Glomerular endothelial cell (primary cell): ENCODE data around the gene SLC66A2. TPM values are rescaled to one million over a fixed set of nuclear protein-coding genes. Genes with fewer than 3 reads are reported as not detected.
"Not testable (repeated sequence)": the region's sequence is repeated elsewhere in the genome, so short reads cannot be mapped to it uniquely, and the experiment has no call there.

Experiments
- DNase-seq: peaks from one replicate; pipeline ENCODE4 v3.0.0-alpha.2; 2011; ENCODE audit warnings: low read depth, low spot score; ENCODE audit errors: extremely low read depth
- total RNA-seq: library from RNA; depleted of rRNA; stranded (reverse); fragments of >200 nt; gene quantifications from 2 replicates; pipeline ENCODE4 v1.2.3, GENCODE V29; 2015

Gene SLC66A2
- 33.7 and 40.7 TPM in 2 replicates for total RNA-seq

DNA sequence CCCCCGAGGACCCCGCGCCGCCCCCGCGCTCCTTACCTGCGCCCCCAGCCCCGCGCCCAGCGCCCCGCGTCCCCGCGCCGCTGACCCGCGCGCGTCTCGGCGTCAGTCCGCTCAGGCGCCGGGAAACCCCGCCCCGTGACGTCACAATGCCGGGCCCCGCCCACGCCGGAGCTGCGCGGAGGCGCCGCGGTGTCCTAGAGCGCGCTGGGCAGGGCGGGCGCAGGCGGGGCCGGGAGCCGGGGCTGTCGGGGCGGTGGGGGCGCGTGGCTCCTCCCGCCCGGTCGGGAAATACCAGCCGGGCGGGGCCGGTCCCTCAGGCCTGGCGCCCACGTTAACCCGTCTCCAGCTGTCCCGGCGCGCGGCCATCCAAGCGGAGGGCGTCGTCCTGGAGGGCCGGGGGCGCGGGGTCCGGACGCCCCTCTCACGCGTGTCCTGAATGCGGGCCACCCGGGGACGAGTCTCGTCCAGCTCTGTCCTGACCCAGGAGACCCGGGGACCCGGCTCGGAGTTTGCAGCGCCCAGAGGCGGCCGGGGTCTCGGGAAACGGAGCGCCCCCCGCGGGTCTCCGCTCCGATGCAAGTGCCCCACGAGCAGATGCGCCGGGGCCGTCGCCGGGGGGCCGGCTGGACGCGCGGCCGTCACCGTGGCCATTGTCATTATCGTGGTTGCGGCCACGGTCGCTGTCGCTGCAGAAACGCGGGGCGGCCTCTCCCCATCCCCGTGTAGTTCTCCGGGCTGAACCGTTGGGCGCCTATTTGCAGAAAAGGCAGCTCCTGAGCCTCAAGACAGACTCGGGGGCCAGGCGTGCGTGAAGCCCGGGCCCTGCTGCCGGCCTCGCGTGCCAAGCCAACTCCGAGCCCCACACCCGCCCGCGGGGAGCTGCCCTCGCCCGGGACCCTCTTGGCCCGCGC is at the start of gene SLC66A2:
Gene SLC66A2, minus strand, starts transcription at position 109 of the 911 bp plus-strand sequence. CDS start 727 bp downstream, outside the sequence.
- no peak for DNase-seq

- no peak for DNase-seq
Measured at GRCh38 chr18:80000877-80001276, 49.4 kb upstream of the SLC66A2 start.

GRCh38 chr18:79999701-80000100 is 48.2 kb upstream of the SLC66A2 start:
- DNase-seq: not testable (repeated sequence)

GRCh38 chr18:79991494-79991893 is 40.0 kb upstream of the SLC66A2 start:
- DNase-seq: no peak

DNA sequence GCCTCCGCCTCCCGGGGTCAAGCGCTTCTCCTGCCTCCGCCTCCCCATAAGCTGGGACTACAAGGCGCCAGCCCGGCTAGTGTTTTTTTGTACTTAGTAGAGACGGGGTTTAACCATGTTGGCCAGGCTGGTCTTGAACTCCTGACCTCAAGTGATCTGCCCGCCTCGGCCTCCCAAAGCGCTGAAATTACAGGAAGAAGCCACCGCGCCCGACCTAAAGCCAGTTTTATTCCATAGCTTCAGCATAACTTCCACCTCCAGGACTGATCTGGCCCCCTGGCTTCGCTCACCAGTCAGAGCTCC is 37.7 kb upstream of the SLC66A2 start:
- no peak for DNase-seq

GRCh38 chr18:79988451-79989194 is 37.2 kb upstream of the SLC66A2 start, which contains the start of gene TXNL4A:
TXNL4A (minus strand) TSS chr18:79988563; CDS start chr18:79988392, 171 bp downstream.
- no peak for DNase-seq

GRCh38 chr18:79988071-79988450 is 36.6 kb upstream of the SLC66A2 start:
- DNase-seq: no peak

DNA sequence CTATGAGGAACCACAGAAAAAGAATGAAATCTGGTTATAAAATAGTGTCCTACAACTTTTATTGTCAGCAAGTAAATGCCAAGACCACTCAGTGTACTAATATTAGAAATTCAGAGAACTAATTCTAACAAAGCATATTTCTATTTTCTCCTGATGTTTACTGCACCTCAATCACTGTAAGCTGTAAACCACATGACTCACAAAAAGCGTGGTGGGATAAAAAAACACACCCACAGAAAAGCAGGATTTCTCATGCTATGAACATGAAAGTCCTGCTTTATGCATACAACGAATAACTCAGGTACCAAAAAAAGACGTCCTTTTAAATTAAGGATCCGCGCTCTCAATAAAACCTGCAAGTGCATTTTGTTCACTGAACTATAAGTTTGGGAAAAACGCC is 36.1 kb upstream of the SLC66A2 start:
- DNase-seq: no peak

GRCh38 chr18:79986726-79987125 is 35.3 kb upstream of the SLC66A2 start:
- DNase-seq: no peak

- DNase-seq: no peak
Measured at GRCh38 chr18:79985172-79985571, 33.7 kb upstream of the SLC66A2 start.

GRCh38 chr18:79983793-79984192 is 32.3 kb upstream of the SLC66A2 start:
- no peak for DNase-seq

GRCh38 chr18:79983253-79983652 is 31.8 kb upstream of the SLC66A2 start:
- no peak for DNase-seq

- DNase-seq: no peak
Measured at GRCh38 chr18:79982736-79983135, 31.3 kb upstream of the SLC66A2 start.

- no peak for DNase-seq
Measured at GRCh38 chr18:79980585-79980984, 29.1 kb upstream of the SLC66A2 start.

DNA sequence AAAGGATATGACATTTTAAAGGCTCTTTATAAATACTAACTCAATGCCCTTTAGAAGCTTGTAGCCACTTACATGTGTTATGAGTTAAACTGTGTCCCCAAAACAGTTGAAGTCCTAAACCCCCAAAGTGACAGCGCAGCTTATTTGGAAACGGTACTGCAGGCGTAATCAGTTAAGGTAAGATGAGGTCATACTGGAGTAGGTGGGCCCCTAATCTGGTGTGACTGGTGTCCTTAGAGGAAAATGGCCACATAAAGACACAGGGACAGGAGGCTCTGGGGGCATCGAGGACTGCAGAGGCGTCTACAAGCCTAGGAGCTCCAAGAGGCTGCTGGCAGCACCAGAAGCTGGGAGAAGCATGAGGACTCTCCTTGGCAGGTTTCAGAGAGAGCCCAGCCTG is 28.4 kb upstream of the SLC66A2 start:
- no peak for DNase-seq

GRCh38 chr18:79975985-79976680 is 24.7 kb upstream of the SLC66A2 start:
- DNase-seq: no peak

DNA sequence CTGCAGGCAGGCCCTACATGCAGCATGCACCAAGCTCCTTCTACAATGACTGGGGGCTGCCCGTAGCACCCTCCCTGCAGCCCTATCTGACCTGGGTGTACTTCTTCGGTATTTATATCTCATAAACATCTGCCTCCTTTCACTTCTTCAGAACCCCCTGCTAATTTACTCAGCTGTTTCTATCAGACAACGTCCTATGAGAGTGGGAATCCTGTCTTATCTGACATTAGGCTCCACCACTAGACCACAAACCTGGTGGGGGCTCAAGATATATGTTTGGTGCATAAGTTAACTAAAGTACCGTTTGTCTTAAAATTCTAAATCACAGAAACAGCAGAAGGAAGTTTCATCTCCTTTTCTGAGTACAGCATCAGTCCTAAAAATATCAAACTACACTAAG is 23.6 kb upstream of the SLC66A2 start:
- DNase-seq: no peak

- no peak for DNase-seq
Measured at GRCh38 chr18:79974025-79974654, 22.7 kb upstream of the SLC66A2 start.

- no peak for DNase-seq
Measured at GRCh38 chr18:79973517-79973916, 22.1 kb upstream of the SLC66A2 start.

- no peak for DNase-seq
Measured at GRCh38 chr18:79972720-79973119, 21.3 kb upstream of the SLC66A2 start.

DNA sequence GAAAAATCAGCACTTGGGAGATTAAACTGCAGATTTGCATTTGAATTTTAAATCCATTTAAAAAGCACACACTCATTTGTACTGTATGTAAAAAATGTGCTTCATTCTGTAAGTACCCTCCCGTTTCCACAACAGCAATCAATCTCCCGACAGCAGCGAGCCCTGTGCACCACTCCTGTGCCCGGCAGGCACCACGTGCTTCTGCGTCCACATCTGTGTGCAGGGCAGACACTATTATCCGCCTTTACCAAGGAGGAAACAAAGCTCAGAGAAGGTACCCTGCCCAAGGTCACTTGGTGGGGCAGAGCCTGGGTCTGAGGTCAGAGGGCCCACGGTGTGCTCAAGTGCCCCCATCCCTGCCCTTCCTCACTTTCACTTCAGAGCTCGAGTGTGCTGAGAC is 20.5 kb upstream of the SLC66A2 start:
- no peak for DNase-seq
